ENCODE results near the gene SEC16B. TPM values are rescaled to one million over a fixed set of nuclear protein-coding genes. Genes with fewer than 3 reads are reported as not detected.

SEC16B gene
- total RNA-seq, 1 donor, result 3.3 TPM

- H3K27me3 ChIP-seq (ENCODE audit: insufficient read depth, low read length), result no peaks in the 10 kb centered on the region
- no peak overlapping the region for H2AFZ ChIP-seq (ENCODE audit: low read length)
- no peak for TF ChIP-seq CTCF (IDR thresholded peaks at IDR 0.05; ENCODE audit: extremely low read depth, low read depth, low read length)
- H3K4me3 ChIP-seq (ENCODE audit: insufficient read depth, low read length), result no peak overlapping the region
- H3K27ac ChIP-seq (ENCODE audit: low read depth, low read length), result no peak overlapping the region
- DNase-seq (ENCODE audit: insufficient read length, low spot score, missing footprints), result no peak
- H4K20me1 ChIP-seq (ENCODE audit: insufficient read depth, low read length), result no peaks in the 10 kb centered on the region
- no peaks in the 10 kb centered on the region for H3K79me2 ChIP-seq (ENCODE audit: insufficient read depth, low read length)
- peaks cover 2% of the 10 kb centered on the region for H3K36me3 ChIP-seq (ENCODE audit: insufficient read depth, low read length)
- no peak overlapping the region for H3K4me2 ChIP-seq (ENCODE audit: insufficient read depth, low read length)
- H3K9me3 ChIP-seq (ENCODE audit: low read depth, low read length), result no peaks in the 10 kb centered on the region
- H3K4me1 ChIP-seq (ENCODE audit: insufficient read depth, low read length), result peaks cover 11% of the 10 kb centered on the region
Observed at GRCh38 chr1:177934461-177934860, 35.4 kb downstream of the SEC16B start.

GRCh38 chr1:177933881-177934280, 36.0 kb downstream of the SEC16B start:
- Histone ChIP-seq H3K36me3 (ENCODE audit: insufficient read depth, low read length) (peaks cover 2% of the 10 kb centered on the region), H3K79me2 (ENCODE audit: insufficient read depth, low read length) (no peaks in the 10 kb centered on the region), H3K4me3 (ENCODE audit: insufficient read depth, low read length) (no peak overlapping the region), H4K20me1 (ENCODE audit: insufficient read depth, low read length) (no peaks in the 10 kb centered on the region), H3K4me2 (ENCODE audit: insufficient read depth, low read length) (no peak overlapping the region), H3K27me3 (ENCODE audit: insufficient read depth, low read length) (no peaks in the 10 kb centered on the region), H3K4me1 (ENCODE audit: insufficient read depth, low read length) (peaks cover 11% of the 10 kb centered on the region), H3K27ac (ENCODE audit: low read depth, low read length) (no peak overlapping the region), H3K9me3 (ENCODE audit: low read depth, low read length) (no peaks in the 10 kb centered on the region), H2AFZ (ENCODE audit: low read length) (no peak overlapping the region)
- TF ChIP-seq CTCF (IDR thresholded peaks at IDR 0.05; ENCODE audit: extremely low read depth, low read depth, low read length), result no peak
- no peak for DNase-seq (ENCODE audit: insufficient read length, low spot score, missing footprints)

DNA sequence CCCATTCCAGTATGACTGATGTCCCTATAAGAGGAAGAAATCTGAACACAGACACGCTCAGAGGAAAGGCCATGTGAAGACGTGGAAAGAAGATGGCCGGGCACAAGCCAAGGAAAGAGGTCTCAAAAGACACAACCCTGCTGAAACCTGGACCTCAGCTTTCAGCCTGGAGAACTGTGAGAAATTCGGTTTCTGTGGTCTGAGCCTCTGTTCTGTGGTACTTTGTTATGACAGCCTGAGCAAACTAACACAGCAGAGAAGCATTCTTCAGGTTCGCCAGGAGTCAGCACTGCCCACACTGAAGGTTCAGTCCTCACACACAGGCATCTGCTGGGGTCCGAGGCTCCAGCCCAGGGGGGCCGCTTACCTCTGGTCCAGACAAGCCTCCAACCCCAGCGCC, 37.7 kb downstream of the SEC16B start:
- H3K4me3 ChIP-seq (ENCODE audit: insufficient read depth, low read length), result no peak overlapping the region
- H3K4me2 ChIP-seq (ENCODE audit: insufficient read depth, low read length), result no peak overlapping the region
- no peaks in the 10 kb centered on the region for H3K79me2 ChIP-seq (ENCODE audit: insufficient read depth, low read length)
- no peaks in the 10 kb centered on the region for H3K9me3 ChIP-seq (ENCODE audit: low read depth, low read length)
- no peak for TF ChIP-seq CTCF (IDR thresholded peaks at IDR 0.05; ENCODE audit: extremely low read depth, low read depth, low read length)
- no peaks in the 10 kb centered on the region for H3K27me3 ChIP-seq (ENCODE audit: insufficient read depth, low read length)
- H4K20me1 ChIP-seq (ENCODE audit: insufficient read depth, low read length), result no peaks in the 10 kb centered on the region
- H3K4me1 ChIP-seq (ENCODE audit: insufficient read depth, low read length), result peaks cover 12% of the 10 kb centered on the region
- peaks cover 2% of the 10 kb centered on the region for H3K36me3 ChIP-seq (ENCODE audit: insufficient read depth, low read length)
- no peak for DNase-seq (ENCODE audit: insufficient read length, low spot score, missing footprints)
- no peak overlapping the region for H3K27ac ChIP-seq (ENCODE audit: low read depth, low read length)
- H2AFZ ChIP-seq (ENCODE audit: low read length), result no peak overlapping the region

DNA sequence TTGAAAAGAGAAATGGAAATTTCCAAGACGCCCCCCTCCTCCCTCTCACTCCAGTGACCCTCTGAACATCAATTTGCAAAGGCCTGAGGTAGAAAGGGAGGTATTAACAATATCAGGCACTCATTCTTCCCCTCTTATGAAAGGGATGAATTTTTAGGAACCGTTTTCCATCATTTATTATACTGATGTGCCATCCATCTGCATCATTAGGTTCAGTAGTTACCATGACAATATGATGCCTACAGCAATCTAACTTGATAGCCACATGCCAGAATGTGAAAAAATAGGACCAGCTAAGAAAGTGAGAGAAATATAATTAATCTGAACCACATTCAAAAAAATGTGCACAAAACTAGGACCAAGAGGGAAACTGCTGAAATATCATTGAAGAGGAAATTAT, 40.9 kb downstream of the SEC16B start:
- TF ChIP-seq CTCF (IDR thresholded peaks at IDR 0.05; ENCODE audit: extremely low read depth, low read depth, low read length), result no peak
- H3K4me3 ChIP-seq (ENCODE audit: insufficient read depth, low read length), result no peak overlapping the region
- peaks cover 2% of the 10 kb centered on the region for H3K36me3 ChIP-seq (ENCODE audit: insufficient read depth, low read length)
- H3K27ac ChIP-seq (ENCODE audit: low read depth, low read length), result no peak overlapping the region
- H3K4me2 ChIP-seq (ENCODE audit: insufficient read depth, low read length), result no peak overlapping the region
- H3K4me1 ChIP-seq (ENCODE audit: insufficient read depth, low read length), result peaks cover 29% of the 10 kb centered on the region
- no peak overlapping the region for H2AFZ ChIP-seq (ENCODE audit: low read length)
- no peak for DNase-seq (ENCODE audit: insufficient read length, low spot score, missing footprints)
- no peaks in the 10 kb centered on the region for H3K9me3 ChIP-seq (ENCODE audit: low read depth, low read length)
- no peaks in the 10 kb centered on the region for H4K20me1 ChIP-seq (ENCODE audit: insufficient read depth, low read length)
- no peaks in the 10 kb centered on the region for H3K27me3 ChIP-seq (ENCODE audit: insufficient read depth, low read length)
- H3K79me2 ChIP-seq (ENCODE audit: insufficient read depth, low read length), result no peaks in the 10 kb centered on the region

All from osteoblast (primary cell).